Mucosa of descending colon (tissue), 3 donors: Measurements from ENCODE around the gene NOB1. TPM values are rescaled to one million over a fixed set of nuclear protein-coding genes. Genes with fewer than 3 reads are reported as not detected.

Experiments
- ATAC-seq: fragments of 200-7000 bp; cut with Tn5 transposase; one replicate; pipeline ENCODE4 v1.9.1; 2020; ENCODE audit warnings: mild to moderate bottlenecking, moderate library complexity
- DNase-seq, 3 donors: peaks; one replicate each; pipeline ENCODE4 v3.0.0-alpha.2; 2020
- H3K36me3 ChIP-seq: fragments of 200-600 bp; one replicate; pipeline ENCODE4 v1.8.0; 2021; ENCODE audit warnings: low read depth, mild to moderate bottlenecking
- H3K4me1 ChIP-seq: fragments of 200-600 bp; one replicate; pipeline ENCODE4 v1.8.0; 2021; ENCODE audit warnings: low read depth, mild to moderate bottlenecking
- H3K4me3 ChIP-seq: fragments of 200-600 bp; one replicate; pipeline ENCODE4 v1.8.0; 2021; ENCODE audit warnings: mild to moderate bottlenecking
- H3K9me3 ChIP-seq: fragments of 200-600 bp; one replicate; pipeline ENCODE4 v1.8.0; 2021; ENCODE audit warnings: mild to moderate bottlenecking
- intact Hi-C, 2 donors: fragments of 100-400 bp; cut with DNase I in 1 of 2; cut with micrococcal nuclease in 1 of 2; formaldehyde crosslinking; loops; one replicate each; pipeline versions ENCODE4 v1.11.0 to v1.11.1; 2022; cut with DNase I, micrococcal nuclease
- total RNA-seq, 3 donors: library from RNA; stranded (reverse); fragmentation: NEBNext Ultra II Directional in 2 of 3; extraction: Animal tissue kit (Norgen Biotek cat#: 25700) in 2 of 3; gene quantifications; one replicate each; pipeline versions ENCODE4 v1.2.1 to v1.2.4, GENCODE V29; 2021 to 2023
- TF ChIP-seq, protein P1 (sequence below): fragments of 200-600 bp; IDR thresholded peaks from one replicate; pipeline ENCODE4 v1.8.0; 2022; ENCODE audit warnings: antibody characterized with exemption, mild to moderate bottlenecking
- donor health status: DM: no; HTN: no; CAD: no; lungs with moderate emphysema.
- donor health status: DM: no; HTN: no; CAD: no.
- donor health status: DM: no; HTN: yes; CAD: no.

NOB1 gene
- total RNA-seq, 3 donors from 2014 or later, result 36.1 to 38.9 (median 36.4) TPM

DNA sequence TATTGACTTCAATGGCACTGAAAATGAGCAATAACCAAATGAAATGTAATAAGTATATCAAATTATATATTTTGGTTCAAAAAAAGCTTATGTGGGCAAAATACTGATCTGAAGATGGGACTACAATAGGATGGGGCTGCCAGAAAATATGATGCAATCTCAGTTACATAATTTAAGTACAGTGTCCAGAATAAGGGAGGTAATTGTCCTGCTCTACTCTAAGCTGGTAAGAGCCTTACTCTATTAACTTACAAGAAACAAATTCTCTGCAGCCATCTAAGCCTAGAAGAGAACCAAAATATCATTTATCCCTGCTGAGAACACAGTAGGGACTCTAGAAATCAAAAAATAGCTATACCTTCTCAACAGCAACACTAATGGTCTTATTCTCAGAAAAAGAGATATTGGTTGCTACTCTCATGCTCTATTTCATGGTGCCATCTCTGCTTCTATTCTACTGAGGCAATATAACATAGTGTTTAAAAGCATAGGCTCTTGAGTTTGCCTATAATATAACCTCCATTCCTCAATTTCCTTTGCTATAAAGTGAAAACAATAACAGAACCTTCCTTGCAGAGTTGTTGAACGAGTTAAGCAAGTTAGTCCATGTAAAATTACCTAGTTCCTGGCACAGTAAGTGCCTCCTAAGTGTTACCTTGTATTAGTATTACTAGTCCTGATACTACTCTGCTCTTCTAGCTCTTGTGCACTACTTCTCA is 48.3 kb downstream of the NOB1 start:
- DNase-seq (no peak), ATAC-seq (peak; percentile 51)
- TF ChIP-seq, protein P1, sequence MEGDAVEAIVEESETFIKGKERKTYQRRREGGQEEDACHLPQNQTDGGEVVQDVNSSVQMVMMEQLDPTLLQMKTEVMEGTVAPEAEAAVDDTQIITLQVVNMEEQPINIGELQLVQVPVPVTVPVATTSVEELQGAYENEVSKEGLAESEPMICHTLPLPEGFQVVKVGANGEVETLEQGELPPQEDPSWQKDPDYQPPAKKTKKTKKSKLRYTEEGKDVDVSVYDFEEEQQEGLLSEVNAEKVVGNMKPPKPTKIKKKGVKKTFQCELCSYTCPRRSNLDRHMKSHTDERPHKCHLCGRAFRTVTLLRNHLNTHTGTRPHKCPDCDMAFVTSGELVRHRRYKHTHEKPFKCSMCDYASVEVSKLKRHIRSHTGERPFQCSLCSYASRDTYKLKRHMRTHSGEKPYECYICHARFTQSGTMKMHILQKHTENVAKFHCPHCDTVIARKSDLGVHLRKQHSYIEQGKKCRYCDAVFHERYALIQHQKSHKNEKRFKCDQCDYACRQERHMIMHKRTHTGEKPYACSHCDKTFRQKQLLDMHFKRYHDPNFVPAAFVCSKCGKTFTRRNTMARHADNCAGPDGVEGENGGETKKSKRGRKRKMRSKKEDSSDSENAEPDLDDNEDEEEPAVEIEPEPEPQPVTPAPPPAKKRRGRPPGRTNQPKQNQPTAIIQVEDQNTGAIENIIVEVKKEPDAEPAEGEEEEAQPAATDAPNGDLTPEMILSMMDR, result no peak
- Histone ChIP-seq H3K4me3 (no peak overlapping the region), H3K9me3 (no peaks in the 10 kb centered on the region), H3K4me1 (peaks cover 12% of the 10 kb centered on the region), H3K36me3 (no peaks in the 10 kb centered on the region)
- intact Hi-C loops, result loop anchor here in 1 of 2 donors (5.0 kb wide), 1 partner anchor 46 kb away; the partner anchor contains the start of gene NOB1

DNA sequence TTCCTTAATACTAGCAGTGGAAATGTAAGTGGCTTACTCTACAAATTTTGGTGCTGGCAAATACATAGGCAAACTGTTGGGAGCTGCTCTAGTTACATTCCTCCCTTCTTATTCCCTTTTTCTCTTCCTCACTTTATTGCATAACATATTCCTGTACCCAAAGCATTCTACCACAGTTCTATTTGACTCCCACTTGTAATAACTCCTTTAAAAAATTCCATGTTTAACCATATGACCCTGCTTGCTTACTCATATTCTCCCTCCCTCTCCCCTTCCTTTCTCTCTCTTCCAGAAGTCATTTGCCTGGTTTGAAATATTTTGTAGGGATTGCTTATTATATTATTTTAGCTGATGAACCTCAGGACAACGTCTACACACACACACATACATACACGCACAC is 51.1 kb downstream of the NOB1 start:
- Histone ChIP-seq H3K4me1 (peaks cover 6% of the 10 kb centered on the region), H3K9me3 (no peaks in the 10 kb centered on the region), H3K4me3 (no peak overlapping the region), H3K36me3 (no peaks in the 10 kb centered on the region)
- TF ChIP-seq, protein P1, result no peak
- ATAC-seq (no peak), DNase-seq (no peak)
- intact Hi-C loops, result no loop called here

DNA sequence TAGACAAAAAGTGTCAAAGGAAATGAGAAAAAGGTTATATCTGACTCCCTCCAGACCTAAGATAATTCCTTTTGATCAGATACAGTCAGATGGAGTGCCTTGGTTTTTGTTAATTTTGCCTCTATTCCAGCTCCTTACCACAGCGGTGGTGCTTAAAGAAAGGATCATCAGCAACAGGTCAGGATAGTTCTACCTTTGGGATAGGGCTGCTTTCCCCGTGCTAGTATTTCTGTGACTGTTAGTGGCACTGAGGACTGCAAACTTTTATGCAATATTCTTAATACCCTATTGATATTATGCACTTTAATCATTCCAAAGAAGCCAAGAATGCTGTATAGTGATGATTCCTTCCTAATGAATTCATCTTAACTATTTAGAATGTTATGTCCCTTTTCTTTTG is 52.9 kb downstream of the NOB1 start:
- H3K9me3 ChIP-seq, result no peaks in the 10 kb centered on the region
- no peak overlapping the region for H3K4me3 ChIP-seq
- TF ChIP-seq, protein P1, result no peak
- DNase-seq (no peak), ATAC-seq (no peak)
- intact Hi-C loops, result no loop called here
- H3K36me3 ChIP-seq, result no peaks in the 10 kb centered on the region
- H3K4me1 ChIP-seq, result peaks cover 6% of the 10 kb centered on the region

DNA sequence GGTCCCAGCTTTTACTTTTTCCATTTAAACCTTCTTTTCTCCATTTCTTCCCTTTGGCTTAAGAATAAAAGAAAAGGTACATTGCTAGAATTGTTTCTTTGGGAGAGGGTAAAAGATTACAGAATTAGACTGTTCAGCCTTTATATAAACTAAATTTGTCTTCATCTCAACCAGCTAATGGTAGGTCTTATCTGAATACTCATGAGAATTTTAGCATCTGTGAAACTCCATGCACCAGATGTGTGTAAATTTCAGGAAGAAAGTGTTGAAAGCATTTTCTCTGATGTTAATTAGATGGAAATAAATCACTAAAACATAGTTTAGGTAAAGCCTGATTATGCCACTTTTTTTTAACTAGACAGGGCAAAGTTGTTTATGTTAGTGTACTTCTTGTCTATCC is 53.3 kb downstream of the NOB1 start:
- no peak for ATAC-seq
- intact Hi-C loops, result no loop called here

DNA sequence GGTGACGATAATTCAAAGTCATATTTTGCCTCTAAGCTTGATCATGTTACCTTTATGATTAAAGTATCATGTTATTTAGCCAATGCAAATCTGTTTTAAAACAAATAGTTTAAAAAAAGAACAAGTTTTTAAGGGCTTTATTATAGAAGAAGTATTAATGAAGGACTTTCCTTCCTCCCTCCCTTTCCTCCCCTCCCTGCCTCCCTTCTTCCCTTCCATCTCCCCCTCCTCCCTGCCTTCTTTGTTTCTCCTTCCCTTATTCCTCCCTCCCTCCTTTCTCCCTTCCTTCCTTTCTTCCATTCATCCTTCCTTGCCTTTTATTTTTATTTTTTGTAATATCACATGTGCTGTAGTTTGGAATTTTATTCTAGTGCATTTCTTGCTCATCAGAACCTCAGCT is 54.8 kb downstream of the NOB1 start:
- TF ChIP-seq, protein P1, result no peak
- no peak for DNase-seq
- Histone ChIP-seq H3K4me1 (no peaks in the 10 kb centered on the region), H3K4me3 (no peak overlapping the region), H3K9me3 (no peaks in the 10 kb centered on the region), H3K36me3 (no peaks in the 10 kb centered on the region)
- ATAC-seq, result no peak
- intact Hi-C loops, result no loop called here

More for the DNA sequence above, 53.3 kb downstream of the NOB1 start:
- no peak overlapping the region for H3K4me3 ChIP-seq
- DNase-seq, result no peak
- no peaks in the 10 kb centered on the region for H3K9me3 ChIP-seq
- TF ChIP-seq, protein P1, result no peak
- no peaks in the 10 kb centered on the region for H3K36me3 ChIP-seq
- H3K4me1 ChIP-seq, result peaks cover 6% of the 10 kb centered on the region
